GM06990 (cell line): ENCODE measurements around the gene RHOBTB1.

ENCODE experiments used
- DNase-seq: peaks from one replicate; pipeline ENCODE4 v3.0.0-alpha.2; 2011; ENCODE audit not compliant: insufficient read length; ENCODE audit errors: extremely low read depth
- H3K27me3 ChIP-seq: replicated peaks from 2 replicates; pipeline ENCODE4 v1.6.0; 2011; ENCODE audit warnings: low read length; ENCODE audit not compliant: control insufficient read depth, insufficient read depth
- H3K36me3 ChIP-seq: 2 replicates; pipeline ENCODE4 v1.5.1; 2011; ENCODE audit warnings: low read length; ENCODE audit not compliant: control insufficient read depth, insufficient read depth
- H3K4me3 ChIP-seq: replicated peaks from 2 replicates; pipeline ENCODE4 v1.5.1; 2011; ENCODE audit warnings: low read depth, mild to moderate bottlenecking, control low read depth, low read length
- TF ChIP-seq, protein P1 (sequence below): IDR thresholded peaks from 2 replicates; pipeline ENCODE4 v1.5.1; 2011; ENCODE audit warnings: low read length, control low read depth, mild to moderate bottlenecking, inconsistent platforms; ENCODE audit not compliant: insufficient read depth, poor library complexity, severe bottlenecking

RHOBTB1 gene

DNA sequence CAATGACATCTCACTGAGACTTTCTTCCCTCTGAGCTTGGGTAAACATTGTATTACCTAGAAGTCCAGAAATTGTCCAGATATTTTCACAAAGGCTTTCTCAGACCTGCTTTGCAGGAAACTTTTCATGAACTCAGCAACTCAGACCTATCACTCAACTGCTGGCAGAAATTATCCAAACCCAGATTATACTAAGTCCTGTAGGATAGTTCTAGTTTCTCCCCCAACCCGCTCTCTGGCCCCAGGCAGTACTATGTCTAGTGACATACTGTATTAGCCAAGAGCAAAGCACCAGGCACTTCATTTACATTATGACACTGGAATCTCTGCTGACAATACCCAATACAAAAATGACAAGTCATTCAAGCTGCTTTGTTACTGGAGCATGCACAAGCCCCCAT is 75.0 kb downstream of the RHOBTB1 start:
- TF ChIP-seq, protein P1, sequence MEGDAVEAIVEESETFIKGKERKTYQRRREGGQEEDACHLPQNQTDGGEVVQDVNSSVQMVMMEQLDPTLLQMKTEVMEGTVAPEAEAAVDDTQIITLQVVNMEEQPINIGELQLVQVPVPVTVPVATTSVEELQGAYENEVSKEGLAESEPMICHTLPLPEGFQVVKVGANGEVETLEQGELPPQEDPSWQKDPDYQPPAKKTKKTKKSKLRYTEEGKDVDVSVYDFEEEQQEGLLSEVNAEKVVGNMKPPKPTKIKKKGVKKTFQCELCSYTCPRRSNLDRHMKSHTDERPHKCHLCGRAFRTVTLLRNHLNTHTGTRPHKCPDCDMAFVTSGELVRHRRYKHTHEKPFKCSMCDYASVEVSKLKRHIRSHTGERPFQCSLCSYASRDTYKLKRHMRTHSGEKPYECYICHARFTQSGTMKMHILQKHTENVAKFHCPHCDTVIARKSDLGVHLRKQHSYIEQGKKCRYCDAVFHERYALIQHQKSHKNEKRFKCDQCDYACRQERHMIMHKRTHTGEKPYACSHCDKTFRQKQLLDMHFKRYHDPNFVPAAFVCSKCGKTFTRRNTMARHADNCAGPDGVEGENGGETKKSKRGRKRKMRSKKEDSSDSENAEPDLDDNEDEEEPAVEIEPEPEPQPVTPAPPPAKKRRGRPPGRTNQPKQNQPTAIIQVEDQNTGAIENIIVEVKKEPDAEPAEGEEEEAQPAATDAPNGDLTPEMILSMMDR = no peak
- DNase-seq = no peak

DNA sequence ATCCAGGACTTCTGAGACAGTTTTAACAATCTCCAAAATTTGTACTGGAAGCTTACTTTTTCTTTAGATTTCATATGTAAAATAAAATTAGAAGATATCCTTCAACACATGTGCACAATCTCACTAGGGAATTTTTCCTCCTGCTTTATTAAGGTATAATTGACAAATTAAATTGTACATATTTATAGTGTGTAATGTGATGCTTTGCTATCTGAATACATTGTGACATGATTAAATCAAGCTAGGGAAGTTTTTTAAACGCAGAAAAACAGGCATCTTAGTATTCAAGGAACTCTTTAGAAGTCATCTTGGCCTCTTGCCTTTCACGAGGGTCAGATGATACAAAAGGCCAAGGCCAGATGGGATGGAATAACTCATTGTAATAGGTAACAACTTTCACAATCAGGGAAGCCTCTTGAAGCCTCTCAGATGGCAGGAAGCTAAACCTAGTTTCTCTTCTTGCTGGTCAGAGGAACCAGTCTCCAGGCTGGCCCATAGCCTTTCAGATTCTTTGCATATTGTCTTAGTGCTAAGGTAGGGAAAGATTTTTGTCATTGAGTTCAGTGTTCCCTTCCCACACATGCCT is 78.7 kb downstream of the RHOBTB1 start:
- TF ChIP-seq, protein P1 = no peak
- no peak for DNase-seq
- Histone ChIP-seq H3K27me3 (no peaks in the 10 kb centered on the region), H3K36me3 (no peaks in the 10 kb centered on the region), H3K4me3 (no peak overlapping the region)

More for the DNA sequence above, 75.0 kb downstream of the RHOBTB1 start:
- Histone ChIP-seq H3K36me3 (no peaks in the 10 kb centered on the region), H3K4me3 (no peak overlapping the region), H3K27me3 (no peaks in the 10 kb centered on the region)

DNA sequence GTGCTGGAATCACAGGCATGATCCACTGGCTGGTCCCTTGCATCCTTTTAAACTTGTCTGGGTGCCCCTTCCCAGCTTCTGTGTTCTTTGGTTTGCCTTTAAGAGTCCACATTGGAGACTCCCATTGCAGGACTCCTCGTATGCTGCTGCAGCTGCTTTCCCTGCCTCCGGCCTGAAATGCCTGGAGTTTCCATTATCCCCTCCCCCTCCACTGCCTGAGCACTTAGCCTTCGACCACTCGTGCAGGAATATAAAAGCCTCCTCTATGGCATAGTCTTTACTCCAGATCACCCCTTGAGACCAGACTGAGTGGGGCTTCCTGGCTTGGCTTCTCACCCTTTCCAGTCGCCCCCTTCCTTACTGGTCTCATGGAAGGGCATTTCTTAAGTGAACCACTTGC is 80.2 kb downstream of the RHOBTB1 start:
- Histone ChIP-seq H3K27me3 (0 out of 2 replicates have a peak, but pooled peaks cover 2% of the 10 kb centered on the region), H3K36me3 (no peaks in the 10 kb centered on the region), H3K4me3 (no peak overlapping the region)
- TF ChIP-seq, protein P1 = no peak
- DNase-seq = no peak

DNA sequence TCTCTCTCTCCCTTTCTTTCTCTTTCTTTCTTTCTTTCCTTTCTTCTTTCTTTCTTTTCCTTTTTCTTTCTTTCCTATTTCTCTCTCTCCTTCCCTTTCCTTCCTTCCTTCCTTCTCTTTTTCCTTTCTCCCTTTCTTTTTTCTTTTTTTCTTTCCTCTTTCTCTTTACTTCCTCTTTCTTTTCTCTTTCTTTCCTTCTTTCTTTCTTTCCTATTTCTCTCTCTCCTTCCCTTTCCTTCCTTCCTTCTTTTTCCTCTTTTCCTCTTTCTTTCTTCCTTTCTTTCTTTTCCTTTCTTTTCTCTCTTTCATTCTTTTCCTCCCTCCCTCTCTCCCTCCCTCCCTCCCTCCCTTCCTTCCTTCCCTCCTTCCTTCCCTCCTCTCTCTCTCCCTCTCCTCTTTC is 81.5 kb downstream of the RHOBTB1 start:
- DNase-seq = no peak
- Histone ChIP-seq H3K4me3 (no peak overlapping the region), H3K36me3 (no peaks in the 10 kb centered on the region), H3K27me3 (0 out of 2 replicates have a peak, but pooled peaks cover 2% of the 10 kb centered on the region)
- TF ChIP-seq, protein P1 = no peak

DNA sequence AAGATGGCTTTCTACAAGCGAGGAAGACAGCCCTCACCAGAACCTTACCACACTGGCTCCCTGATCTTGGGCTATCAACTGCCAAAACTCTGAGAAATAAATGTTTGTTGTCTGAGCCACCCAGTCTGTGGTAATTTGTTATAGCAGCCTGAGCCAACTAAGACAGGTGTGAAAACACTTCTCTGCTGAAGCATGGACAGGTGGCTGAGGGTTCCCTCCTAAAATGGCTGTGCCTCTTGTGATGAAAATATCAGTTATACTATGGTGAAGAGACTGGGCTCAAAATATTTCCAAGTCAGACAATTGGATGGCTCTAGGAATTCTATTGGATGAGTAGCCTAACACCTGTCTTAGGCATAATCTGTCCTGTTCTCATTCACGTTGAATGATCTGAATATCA is 87.6 kb downstream of the RHOBTB1 start:
- H3K36me3 ChIP-seq = no peaks in the 10 kb centered on the region
- no peak for DNase-seq
- TF ChIP-seq, protein P1 = no peak
- 0 out of 2 replicates have a peak, but pooled peaks cover 2% of the 10 kb centered on the region for H3K27me3 ChIP-seq
- H3K4me3 ChIP-seq = no peak overlapping the region

DNA sequence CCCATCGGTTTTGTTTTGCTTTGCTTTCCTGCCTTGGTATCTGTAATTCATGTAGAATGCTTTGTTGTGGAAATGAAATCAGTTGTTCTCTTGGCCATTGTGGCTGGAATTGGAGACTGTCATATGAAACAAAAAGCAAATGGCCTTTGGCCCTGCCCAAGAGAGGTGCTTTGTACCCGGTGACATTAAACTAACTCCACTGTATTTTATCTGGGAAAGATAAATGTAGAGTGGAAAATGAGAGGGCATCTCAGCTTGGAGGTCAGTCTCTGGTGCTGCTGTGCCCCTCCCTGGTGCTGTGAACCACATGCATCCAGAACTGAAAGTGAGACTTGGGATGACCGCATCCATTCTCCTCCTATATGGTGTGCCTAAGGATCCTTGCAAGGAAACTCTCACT is 90.3 kb downstream of the RHOBTB1 start:
- TF ChIP-seq, protein P1 = no peak
- Histone ChIP-seq H3K27me3 (no peaks in the 10 kb centered on the region), H3K36me3 (no peaks in the 10 kb centered on the region), H3K4me3 (no peak overlapping the region)
- no peak for DNase-seq
